GM03348 (cell line): ENCODE data around the gene SPATA25.
"Not testable (repeated sequence)": the region's sequence is repeated elsewhere in the genome, so short reads cannot be mapped to it uniquely, and the experiment has no call there.

Source experiments
- DNase-seq: peaks from one replicate; pipeline ENCODE4 v3.0.0; 2012; ENCODE audit warnings: low spot score

Gene SPATA25, protein sequence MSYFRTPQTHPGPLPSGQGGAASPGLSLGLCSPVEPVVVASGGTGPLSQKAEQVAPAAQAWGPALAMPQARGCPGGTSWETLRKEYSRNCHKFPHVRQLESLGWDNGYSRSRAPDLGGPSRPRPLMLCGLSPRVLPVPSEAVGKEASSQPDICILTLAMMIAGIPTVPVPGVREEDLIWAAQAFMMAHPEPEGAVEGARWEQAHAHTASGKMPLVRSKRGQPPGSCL

DNA sequence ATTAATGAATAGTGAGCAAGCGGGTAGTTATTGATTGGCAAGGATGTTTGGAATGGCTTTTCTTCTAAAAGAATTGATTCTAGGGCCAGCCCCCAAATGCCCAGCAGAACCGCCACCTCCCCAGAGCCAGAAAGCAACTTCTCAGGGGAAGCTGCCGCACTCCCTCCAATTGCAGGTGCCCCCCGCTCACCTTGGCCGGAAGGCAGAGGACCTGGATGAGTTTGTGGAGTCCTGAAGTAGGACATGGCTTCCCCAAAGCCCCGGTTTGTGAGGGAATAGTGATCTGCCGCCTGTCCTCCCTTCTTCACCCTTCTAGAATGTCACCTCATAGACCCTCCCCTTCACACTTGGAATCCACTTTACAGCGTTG, at the start of gene SPATA25:
Gene SPATA25, minus strand, starts transcription at position 277 of the 370 bp plus-strand sequence. Its CDS starts 32 bp downstream, at position 245.
- DNase-seq, result no peak

DNA sequence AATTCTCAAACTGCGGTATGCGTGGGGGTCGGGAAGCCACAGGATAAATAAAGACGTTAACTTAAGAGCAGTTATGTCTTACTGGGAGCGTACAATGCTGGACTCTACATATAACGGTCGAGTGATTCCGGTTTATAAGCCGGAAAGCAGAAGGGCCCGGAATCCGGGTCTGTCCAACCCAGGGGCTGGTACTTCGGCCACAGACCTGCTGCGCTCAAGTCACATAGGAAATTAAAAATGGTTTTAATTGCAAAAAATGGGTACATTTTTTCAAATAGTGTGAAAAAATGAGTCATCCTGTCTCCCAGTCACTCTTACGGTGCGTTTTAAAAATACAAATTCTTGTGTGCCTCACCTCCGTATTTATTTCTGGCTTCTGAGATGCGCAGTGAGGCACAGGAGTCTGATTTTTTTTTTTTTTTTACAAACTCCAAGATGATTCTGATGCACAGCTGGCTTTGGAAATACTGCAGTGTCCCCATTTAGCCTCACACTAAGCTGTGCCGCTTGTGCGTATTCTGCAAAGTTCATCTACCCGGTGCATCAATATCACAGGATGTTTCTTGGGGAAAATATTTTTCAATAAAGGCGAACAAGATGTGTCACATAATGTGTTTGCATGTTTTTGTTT, 48.1 kb upstream of the SPATA25 start:
- peak; percentile 23 for DNase-seq

DNA sequence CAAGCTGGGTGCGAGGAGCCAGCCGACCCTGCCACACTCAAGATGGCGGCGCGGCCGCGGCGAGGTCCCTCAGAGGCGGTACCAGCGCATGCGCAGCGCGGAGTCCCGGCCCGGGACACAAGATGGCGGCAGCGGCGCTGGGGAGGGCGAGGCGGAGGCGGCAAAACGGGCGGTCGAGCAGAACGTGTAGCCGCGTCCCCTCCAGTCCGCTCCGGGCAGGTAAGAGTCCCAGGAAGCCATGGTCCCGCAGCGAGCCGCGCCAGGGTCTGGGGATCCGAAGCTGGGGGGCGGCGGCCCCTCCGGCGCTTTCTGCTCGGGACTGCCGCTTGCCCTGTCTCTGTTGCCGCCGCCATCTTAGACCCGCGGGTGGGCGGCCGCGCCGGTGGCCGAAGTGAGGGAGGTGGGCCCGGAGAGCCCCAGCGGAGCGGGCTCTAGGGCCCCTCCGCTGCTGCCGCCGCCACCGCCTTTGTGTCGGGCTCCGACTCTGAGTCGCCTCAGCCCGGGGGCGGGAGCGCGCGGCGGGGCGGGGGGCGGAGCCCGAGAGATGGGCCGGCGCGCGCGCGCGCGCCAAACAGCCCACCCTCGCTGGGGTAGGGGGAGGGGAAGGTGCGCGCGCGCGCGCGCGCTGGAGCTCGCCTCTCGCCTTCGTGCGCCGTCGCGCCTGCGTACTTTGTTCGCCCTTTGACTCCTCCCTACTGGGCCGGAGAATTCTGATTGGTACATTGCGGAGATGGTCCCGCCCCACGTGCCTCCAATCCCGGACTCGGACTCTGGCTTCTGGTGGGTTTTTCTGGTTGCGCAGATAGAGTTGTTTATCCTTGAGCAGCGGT, 47.4 kb upstream of the SPATA25 start, which contains the start of gene PCIF1:
Gene PCIF1, plus strand, starts transcription at position 98 of the 830 bp plus-strand sequence. CDS start 4,317 bp downstream, outside the sequence.
- peak; percentile 99 for DNase-seq

- peak; percentile 61 for DNase-seq
Measured at GRCh38 chr20:45934046-45934585, 46.7 kb upstream of the SPATA25 start.

DNA sequence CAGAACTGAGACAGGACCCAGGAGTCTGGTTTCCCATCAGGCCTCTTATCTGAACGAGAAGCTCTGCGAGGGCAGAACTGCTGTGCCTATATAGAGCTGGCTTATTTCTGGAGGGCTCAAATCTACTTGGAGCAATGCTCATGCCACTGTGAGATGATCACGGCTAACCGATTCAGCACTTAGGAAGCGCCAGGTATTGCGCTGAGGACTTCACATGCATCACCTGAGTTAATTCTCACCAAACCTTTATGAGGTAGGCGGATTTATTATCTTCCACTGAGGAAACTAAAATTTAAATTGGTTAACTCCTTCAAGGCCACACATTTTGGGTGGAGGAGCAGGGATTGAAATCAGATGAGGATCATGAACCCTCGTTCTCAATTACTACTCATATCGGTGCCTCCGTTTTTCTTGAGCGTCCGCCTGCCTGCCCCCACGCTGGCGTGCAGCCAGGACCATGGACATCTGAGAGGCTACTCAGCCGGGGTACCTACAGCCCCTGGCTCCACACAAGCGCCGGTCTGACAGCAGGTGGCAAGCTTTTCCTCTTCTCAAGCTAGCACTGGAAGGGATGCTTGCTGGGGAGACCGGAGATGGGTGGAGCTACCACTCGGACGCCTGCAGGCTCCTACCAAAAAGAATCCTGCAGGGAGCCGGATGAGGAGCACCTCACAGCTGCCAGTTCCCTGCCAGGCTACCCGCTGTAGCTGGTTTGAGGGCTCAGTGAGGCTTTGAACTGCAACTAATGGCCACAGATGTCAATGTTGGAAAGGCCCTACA, 46.0 kb upstream of the SPATA25 start:
- peak; percentile 79 for DNase-seq

DNA sequence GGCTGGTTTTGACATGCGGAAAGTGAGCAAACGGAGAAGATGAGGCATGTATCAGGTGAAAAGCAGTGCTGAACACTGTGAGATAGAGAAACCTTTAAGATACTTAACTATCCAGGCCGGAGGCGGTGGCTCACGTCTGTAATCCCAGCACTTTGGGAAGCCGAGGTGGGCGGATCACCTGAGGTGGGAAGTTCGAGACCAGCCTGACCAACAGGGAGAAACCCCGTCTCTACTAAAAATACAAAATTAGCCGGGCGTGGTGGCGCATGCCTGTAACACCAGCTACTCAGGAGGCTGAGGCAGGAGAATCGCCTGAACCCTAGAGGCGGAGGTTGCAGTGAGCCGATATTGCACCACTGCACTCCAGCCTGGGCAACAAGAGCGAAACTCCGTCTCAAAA, 44.3 kb upstream of the SPATA25 start:
- DNase-seq, result not testable (repeated sequence)

GRCh38 chr20:45927071-45927878, 39.9 kb upstream of the SPATA25 start:
- DNase-seq, result no peak

- no peak for DNase-seq
Measured at GRCh38 chr20:45926731-45927070, 39.3 kb upstream of the SPATA25 start.

DNA sequence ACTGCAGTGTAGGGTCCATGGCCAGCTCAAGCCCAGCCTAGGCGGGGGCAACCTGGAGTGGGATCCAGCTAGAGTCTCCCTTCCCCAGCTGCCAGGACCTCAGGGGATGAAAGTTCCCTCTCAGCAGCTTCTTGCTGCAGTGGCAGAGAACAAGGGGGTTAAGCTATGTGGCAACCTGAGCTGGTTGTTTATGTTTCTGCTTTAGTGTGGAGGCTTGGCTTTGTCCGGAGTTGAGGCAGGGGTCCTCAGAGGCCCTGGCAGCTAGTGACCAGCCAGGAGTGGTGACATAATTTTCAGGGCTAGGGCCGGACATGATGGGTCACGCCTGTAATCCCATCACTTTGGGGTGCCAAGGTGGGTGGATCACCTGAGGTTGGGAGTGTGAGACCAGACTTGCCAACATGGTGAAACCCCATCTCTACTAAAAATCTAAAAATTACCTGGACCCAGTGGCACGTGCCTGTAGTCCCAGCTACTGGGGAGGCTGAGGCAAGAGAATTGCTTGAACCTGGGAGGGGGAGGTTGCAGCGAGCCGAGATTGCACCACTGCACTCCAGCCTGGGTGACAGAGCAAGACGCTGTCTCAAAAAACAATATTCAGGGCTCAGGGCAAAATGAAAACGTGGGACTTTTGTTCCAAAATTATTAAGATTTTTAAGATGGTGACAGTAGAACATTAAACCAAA, 38.5 kb upstream of the SPATA25 start:
- DNase-seq, result no peak

GRCh38 chr20:45924391-45925261, 37.2 kb upstream of the SPATA25 start:
- DNase-seq, result peak; percentile 49

DNA sequence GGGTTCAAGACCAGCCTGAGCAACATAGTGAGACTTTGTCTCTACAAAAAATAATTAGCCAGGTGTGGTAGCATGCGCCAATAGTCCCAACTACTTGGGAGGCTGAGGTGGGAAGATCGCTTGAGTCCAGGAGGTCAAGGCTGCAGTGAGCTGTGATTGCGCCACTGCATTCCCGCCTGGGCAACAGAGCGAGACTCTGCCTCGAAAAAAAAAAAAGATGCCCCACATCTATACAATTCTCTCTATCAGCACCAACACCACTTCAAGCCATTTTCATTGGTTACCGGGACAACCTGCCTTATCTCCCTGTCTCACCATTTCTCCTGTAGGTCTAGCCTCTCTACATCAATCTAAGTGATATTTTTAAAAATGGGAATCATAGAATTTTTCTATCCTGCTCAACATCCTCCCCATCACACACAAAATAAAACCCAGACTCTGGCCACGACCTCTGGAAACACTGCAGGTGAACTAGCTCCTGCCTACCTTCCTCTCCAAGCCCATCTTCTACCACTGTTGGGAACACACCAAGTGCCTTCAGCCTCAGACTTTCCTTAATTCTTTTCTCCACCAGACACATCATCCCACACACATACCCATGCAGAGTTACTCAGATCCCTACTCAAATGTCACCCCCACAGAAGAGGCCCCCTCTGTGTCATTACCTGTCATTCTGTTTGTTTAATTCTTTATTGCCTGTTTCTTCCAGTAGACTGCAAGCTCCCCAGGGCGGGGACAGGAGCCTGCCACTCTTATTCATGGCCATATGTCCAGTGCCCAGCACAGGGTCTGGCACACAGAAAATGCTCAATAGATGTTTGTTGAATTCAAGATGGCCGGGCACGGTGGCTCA, 34.1 kb upstream of the SPATA25 start:
- no peak for DNase-seq

DNA sequence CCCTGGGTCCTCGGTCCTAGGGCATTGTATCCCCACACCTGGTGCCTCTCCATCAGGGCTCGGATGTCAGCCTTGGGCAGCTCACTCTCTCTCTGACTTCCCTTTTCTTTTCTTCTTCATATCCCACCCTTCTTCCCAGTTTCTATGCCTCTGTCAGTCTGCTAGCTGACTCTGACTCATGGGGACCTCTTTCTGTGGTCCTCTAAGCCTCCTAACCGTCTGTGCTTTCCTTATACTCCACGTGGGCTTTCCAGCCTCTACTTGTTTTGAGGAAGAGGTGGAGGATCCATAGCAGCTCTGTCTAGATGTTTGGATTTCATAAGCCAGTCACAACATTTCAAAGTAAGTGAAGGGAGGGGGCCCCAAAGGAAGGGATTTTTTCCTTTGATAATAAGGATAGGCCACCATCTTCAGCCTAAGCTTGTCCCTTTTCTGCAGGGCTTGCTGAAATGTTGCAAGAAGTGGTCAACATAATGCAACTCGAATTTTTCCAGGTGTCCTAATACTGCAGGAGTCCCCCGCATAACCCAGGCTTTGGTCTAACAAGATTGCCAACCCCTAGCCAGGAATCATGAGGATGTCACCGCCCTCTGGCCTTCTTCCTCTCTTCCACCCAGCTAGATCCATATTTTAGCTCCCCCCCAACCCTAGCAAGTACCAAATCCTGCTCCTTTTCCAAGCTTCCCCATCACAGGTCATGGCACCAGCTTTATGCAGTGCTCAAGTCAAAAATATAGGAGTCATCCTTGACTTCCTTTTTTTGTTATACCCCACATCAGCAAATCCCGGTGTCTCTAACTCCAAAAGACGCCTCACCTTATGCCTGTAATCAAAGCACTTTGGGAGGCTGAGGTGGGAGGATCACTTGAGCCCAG, 33.3 kb upstream of the SPATA25 start:
- no peak for DNase-seq

DNA sequence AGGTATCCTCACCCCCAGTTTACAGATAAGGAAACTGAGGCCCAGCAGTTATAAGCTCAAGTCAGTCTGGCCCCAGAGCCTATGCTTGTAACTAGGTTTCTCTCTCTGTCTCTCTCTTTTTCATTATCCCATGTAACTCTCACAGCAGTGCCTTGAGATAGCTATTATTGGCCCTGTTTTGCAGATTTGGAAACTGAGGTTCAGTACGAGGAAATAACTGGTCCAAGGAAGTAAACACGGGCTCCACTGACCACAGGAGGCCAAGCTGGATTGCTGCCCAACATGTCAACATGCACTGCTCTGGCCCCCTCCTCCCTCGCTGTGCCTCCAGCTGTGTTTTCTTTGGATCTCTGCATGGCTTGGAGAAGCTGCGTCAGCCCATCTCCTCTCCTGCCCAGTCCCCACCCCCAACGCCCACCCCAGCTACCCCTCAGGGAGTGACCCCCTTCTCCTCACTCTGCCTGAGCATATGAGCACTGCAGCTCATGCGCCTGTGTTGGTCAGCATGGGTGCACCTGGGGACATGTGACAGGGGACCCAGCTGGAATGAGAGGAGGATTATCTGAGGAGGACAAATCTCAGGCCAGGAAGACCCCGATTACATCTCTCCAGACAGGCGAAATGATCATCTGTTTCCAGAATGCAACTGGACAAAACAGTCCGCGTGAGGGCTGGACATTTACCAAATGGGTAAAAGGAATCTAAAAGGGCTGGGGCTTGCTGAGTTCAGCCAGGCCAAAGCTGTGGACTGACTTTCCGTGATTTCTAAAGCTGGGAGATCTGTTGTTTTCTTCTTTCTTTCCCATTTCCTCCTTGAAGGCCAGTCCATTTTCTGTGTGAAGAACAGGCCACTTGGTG, 32.3 kb upstream of the SPATA25 start:
- DNase-seq, result no peak

GRCh38 chr20:45918779-45919537, 31.5 kb upstream of the SPATA25 start:
- no peak for DNase-seq

DNA sequence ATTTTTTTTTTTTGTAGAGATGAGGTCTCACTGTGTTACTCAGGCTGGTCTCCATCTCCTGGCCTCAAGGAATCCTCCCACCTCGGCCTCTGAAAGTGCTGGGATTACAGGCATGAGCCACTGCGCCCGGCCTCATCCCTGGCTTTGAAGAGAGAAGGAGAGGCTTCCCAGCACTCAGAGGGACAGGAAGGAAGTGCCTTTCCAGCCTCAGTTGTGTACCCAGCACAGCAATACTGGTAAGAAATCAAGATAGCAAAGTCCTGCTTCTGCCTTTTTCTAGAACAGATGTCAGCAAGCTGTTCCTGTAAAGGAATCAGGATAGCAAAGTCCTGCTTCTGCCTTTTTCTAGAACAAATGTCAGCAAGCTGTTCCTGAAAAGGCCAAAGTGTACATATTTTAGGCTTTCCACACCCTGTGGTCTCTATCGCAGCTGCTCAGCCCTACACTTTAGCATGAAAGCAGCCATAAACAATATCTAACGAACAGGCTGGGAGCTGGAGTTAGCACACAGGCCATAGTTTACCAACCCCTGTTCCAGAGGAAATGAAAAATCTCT, 30.8 kb upstream of the SPATA25 start:
- DNase-seq, result no peak

DNA sequence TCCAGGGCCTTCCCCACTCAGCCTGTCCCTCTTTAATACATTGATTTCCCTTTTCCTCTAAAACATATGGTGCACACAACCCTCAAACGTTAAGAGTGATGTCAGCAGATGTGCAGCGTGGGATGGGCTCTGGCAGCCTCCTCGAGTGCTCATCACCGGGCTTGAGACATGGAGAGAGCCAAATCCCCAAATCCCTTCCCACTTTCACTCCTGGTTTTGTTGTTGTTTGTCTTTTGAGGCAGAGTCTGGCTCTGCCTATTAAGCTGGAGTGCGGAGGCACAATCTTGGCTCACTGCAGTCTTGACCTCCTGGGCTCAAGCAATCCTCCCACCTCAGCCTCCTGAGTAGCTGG, 30.3 kb upstream of the SPATA25 start:
- DNase-seq, result peak; percentile 29
